GM23338 (cell line): Measurements from ENCODE around the gene DEFB126. TPM values are rescaled to one million over a fixed set of nuclear protein-coding genes. Genes with fewer than 3 reads are reported as not detected.

Experiments used
- ATAC-seq: fragments of 200-7000 bp; cut with Tn5 transposase; 3 replicates; pipeline ENCODE4 v1.9.1; 2020
- DNase-seq: peaks from one replicate; pipeline ENCODE4 v3.0.0-alpha.2; 2015; ENCODE audit warnings: low spot score
- H2AFZ ChIP-seq: fragments of 200-600 bp; sonication (generic); 2 replicates; pipeline ENCODE4 v1.8.0; 2016; ENCODE audit warnings: antibody characterized with exemption, mild to moderate bottlenecking, moderate library complexity
- H3F3A ChIP-seq: fragments of 200-600 bp; sonication (generic); replicated peaks from 2 replicates; pipeline ENCODE4 v1.8.0; 2017; ENCODE audit warnings: antibody characterized with exemption, mixed run types, low read depth
- H3K27ac ChIP-seq: fragments of 200-600 bp; sonication (generic); 2 replicates; pipeline ENCODE4 v1.6.1; 2016; ENCODE audit warnings: low read depth
- H3K27me3 ChIP-seq: fragments of 200-600 bp; sonication (generic); 2 replicates; pipeline ENCODE4 v1.8.0; 2016; ENCODE audit warnings: mild to moderate bottlenecking, mixed run types, moderate library complexity; ENCODE audit not compliant: insufficient read depth
- H3K36me3 ChIP-seq: fragments of 200-600 bp; sonication (generic); 2 replicates; pipeline ENCODE4 v1.8.0; 2016; ENCODE audit warnings: mild to moderate bottlenecking; ENCODE audit not compliant: insufficient read depth
- H3K4me1 ChIP-seq: fragments of 200-600 bp; sonication (generic); 2 replicates; pipeline ENCODE4 v1.8.0; 2016; ENCODE audit warnings: mild to moderate bottlenecking, moderate library complexity; ENCODE audit not compliant: insufficient read depth
- H3K4me2 ChIP-seq: fragments of 200-600 bp; sonication (generic); 2 replicates; pipeline ENCODE4 v1.7.1; 2017; ENCODE audit warnings: mixed run types
- H3K4me3 ChIP-seq: fragments of 200-600 bp; sonication (generic); 2 replicates; pipeline ENCODE4 v1.6.1; 2016; ENCODE audit warnings: mixed run types
- H3K79me2 ChIP-seq: fragments of 200-600 bp; sonication (generic); replicated peaks from 2 replicates; pipeline ENCODE4 v1.8.0; 2017; ENCODE audit warnings: mild to moderate bottlenecking; ENCODE audit not compliant: insufficient read depth
- H3K9me2 ChIP-seq: fragments of 200-600 bp; sonication (generic); 2 replicates; pipeline ENCODE4 v1.8.0; 2017; ENCODE audit not compliant: insufficient read depth
- H4K20me1 ChIP-seq: fragments of 200-600 bp; sonication (generic); replicated peaks from 2 replicates; pipeline ENCODE4 v1.8.0; 2017; ENCODE audit warnings: mild to moderate bottlenecking; ENCODE audit not compliant: insufficient read depth
- H3K27ac Mint-ChIP-seq: 2 replicates; pipeline ENCODE4 v1.8.0; 2020; ENCODE audit warnings: inconsistent platforms, mild to moderate bottlenecking, moderate library complexity, mixed read lengths
- H3K27me3 Mint-ChIP-seq: 3 replicates; pipeline ENCODE4 v1.8.0; 2022; ENCODE audit warnings: low read depth, mild to moderate bottlenecking, moderate library complexity, mixed read lengths, inconsistent platforms; ENCODE audit not compliant: insufficient read depth, poor library complexity
- H3K36me3 Mint-ChIP-seq: 3 replicates; pipeline ENCODE4 v1.8.0; 2021; ENCODE audit warnings: low read depth, mild to moderate bottlenecking, inconsistent platforms, moderate library complexity, mixed read lengths
- H3K4me1 Mint-ChIP-seq: 3 replicates; pipeline ENCODE4 v1.8.0; 2020; ENCODE audit warnings: mild to moderate bottlenecking, inconsistent platforms, mixed read lengths
- H3K4me3 Mint-ChIP-seq: 3 replicates; pipeline ENCODE4 v1.8.0; 2021; ENCODE audit warnings: moderate library complexity, mild to moderate bottlenecking, inconsistent platforms, mixed read lengths
- H3K9me3 Mint-ChIP-seq: 3 replicates; pipeline ENCODE4 v1.8.0; 2020; ENCODE audit warnings: moderate library complexity, mild to moderate bottlenecking, inconsistent platforms, mixed read lengths
- CREB1 ChIP-seq: fragments of 250-450 bp; sonication (Bioruptor Pico); IDR thresholded peaks from 2 replicates; pipeline ENCODE4 v1.5.0; 2020; ENCODE audit warnings: low read depth, mild to moderate bottlenecking, moderate library complexity
- CTCF ChIP-seq, 2 experiments: fragments of 200-600 bp in 1 of 2; sonication (generic) in 1 of 2; conservative IDR thresholded peaks; 2 replicates each; pipeline versions ENCODE4 v1.5.1 to v1.6.1; 2016 to 2017; ENCODE audit warnings: antibody characterized with exemption in 2 of 2, low read depth in 2 of 2, mild to moderate bottlenecking in 2 of 2, moderate library complexity in 1 of 2
- ETS1 ChIP-seq: IDR thresholded peaks from 2 replicates; pipeline ENCODE4 v1.6.1; 2016; ENCODE audit warnings: antibody characterized with exemption
- EZH2 ChIP-seq: fragments of 200-600 bp; sonication (generic); IDR thresholded peaks from one replicate; pipeline ENCODE4 v1.8.0; 2017; ENCODE audit warnings: antibody characterized with exemption, mild to moderate bottlenecking, low read depth; ENCODE audit not compliant: unreplicated experiment
- EZH2phosphoT487 ChIP-seq: fragments of 200-600 bp; sonication (generic); IDR thresholded peaks from one replicate; pipeline ENCODE4 v1.8.1; 2018; ENCODE audit warnings: antibody characterized with exemption; ENCODE audit not compliant: unreplicated experiment
- JUNB ChIP-seq: IDR thresholded peaks from one replicate; pipeline ENCODE4 v1.6.1; 2016; ENCODE audit warnings: antibody characterized with exemption; ENCODE audit not compliant: unreplicated experiment
- NANOG ChIP-seq: IDR thresholded peaks from 2 replicates; pipeline ENCODE4 v1.6.1; 2016; ENCODE audit warnings: antibody characterized with exemption, borderline replicate concordance
- POLR2AphosphoS5 ChIP-seq: IDR thresholded peaks from 2 replicates; pipeline ENCODE4 v1.6.1; 2016; ENCODE audit warnings: antibody characterized with exemption, low read depth
- REST ChIP-seq: IDR thresholded peaks from one replicate; pipeline ENCODE4 v1.6.1; 2018; ENCODE audit warnings: antibody characterized with exemption; ENCODE audit not compliant: unreplicated experiment
- STAT1 ChIP-seq: IDR thresholded peaks from one replicate; pipeline ENCODE4 v1.6.1; 2016; ENCODE audit warnings: antibody characterized with exemption; ENCODE audit not compliant: unreplicated experiment
- ZNF114 ChIP-seq: fragments of 250-450 bp; sonication (Bioruptor Pico); IDR thresholded peaks from 2 replicates; pipeline ENCODE4 v1.5.0; 2020; ENCODE audit warnings: mild to moderate bottlenecking, moderate library complexity
- ZNF331 ChIP-seq: fragments of 250-450 bp; sonication (Bioruptor Pico); IDR thresholded peaks from 2 replicates; pipeline ENCODE4 v1.5.0; 2020; ENCODE audit warnings: low read depth, mild to moderate bottlenecking, moderate library complexity
- ZNF462 ChIP-seq: fragments of 250-450 bp; sonication (Bioruptor Pico); IDR thresholded peaks from 2 replicates; pipeline ENCODE4 v1.5.0; 2020; ENCODE audit warnings: mild to moderate bottlenecking, moderate library complexity
- polyA plus RNA-seq: library from polyadenylated mRNA; unstranded; fragments of >200 nt; fragmentation: Nextera tagmentation; extraction: Ambion mirVana; gene quantifications from 2 replicates; pipeline ENCODE4 v1.2.1, GENCODE V29; 2016
- total RNA-seq: library from RNA; depleted of rRNA; stranded (reverse); fragments of >200 nt; shearing (Covaris generic); gene quantifications from 2 replicates; pipeline ENCODE4 v1.2.3, GENCODE V29; 2014

DEFB126 gene
- total and polyA plus RNA-seq, 2 experiments from 2014 or later, result not detected

GRCh38 chr20:145877-146276 is 3.5 kb downstream of the DEFB126 start:
- Histone ChIP-seq H3K4me1 (peaks cover 11% of the 10 kb centered on the region), H3K79me2 (no peaks in the 10 kb centered on the region), H4K20me1 (no peaks in the 10 kb centered on the region; the same call in 1 of the 2 replicates), H3K4me2 (peak overlapping the region; percentile 64), H3K27me3 (no peaks in the 10 kb centered on the region), H3F3A (no peaks in the 10 kb centered on the region), H2AFZ (peak overlapping the region; percentile 39; the same call in 1 of the 2 replicates), H3K27ac (no peak overlapping the region), H3K9me2 (peaks cover 9% of the 10 kb centered on the region; the same call in 1 of the 2 replicates), H3K36me3 (no peaks in the 10 kb centered on the region), H3K4me3 (peak overlapping the region; percentile 24; the same call in 1 of the 2 replicates)
- no peaks in the 10 kb centered on the region for H3K36me3 Mint-ChIP-seq
- H3K9me3 Mint-ChIP-seq, result no peaks in the 10 kb centered on the region
- DNase-seq, result peak; percentile 50
- no peak overlapping the region for H3K27ac Mint-ChIP-seq
- ATAC-seq, result peak; percentile 67
- no peaks in the 10 kb centered on the region for H3K27me3 Mint-ChIP-seq
- no peak for TF ChIP-seq ETS1
- no peak for TF ChIP-seq POLR2AphosphoS5
- TF ChIP-seq CTCF (conservative IDR thresholded peaks at IDR 0.05; ENCODE audit: low read depth in 2 of 2), result no peak
- TF ChIP-seq ZNF114, result no peak
- TF ChIP-seq REST, result no peak
- TF ChIP-seq ZNF462 (CRISPR knock-in tag), result no peak
- no peak for TF ChIP-seq CREB1 (CRISPR knock-in tag)
- TF ChIP-seq STAT1, result no peak
- TF ChIP-seq EZH2, result no peak
- no peak for TF ChIP-seq JUNB
- TF ChIP-seq NANOG, result no peak
- TF ChIP-seq ZNF331, result no peak
- no peak for TF ChIP-seq EZH2phosphoT487
- peak overlapping the region; percentile 11; the same call in 2 of the 3 replicates for H3K4me3 Mint-ChIP-seq
- peaks cover 14% of the 10 kb centered on the region for H3K4me1 Mint-ChIP-seq
